Transverse colon (tissue), 3 donors: ENCODE data around the gene PDE8A.

Source experiments
- EP300 ChIP-seq: sonication (generic); formaldehyde crosslinking; IDR thresholded peaks from one replicate; pipeline ENCODE4 v1.6.1; 2017; ENCODE audit warnings: antibody characterized with exemption, low read depth
- POLR2A ChIP-seq: fragments of 450-650 bp; IDR thresholded peaks from one replicate; pipeline ENCODE4 v1.6.1; 2016; ENCODE audit warnings: antibody characterized with exemption, mild to moderate bottlenecking, moderate library complexity
- TF ChIP-seq, protein P1 (sequence below), 5 experiments: fragments of 200-600 bp in 3 of 5; fragments of 450-650 bp in 2 of 5; sonication (generic) in 3 of 5; IDR thresholded peaks; 1 replicate in 2 of 5; 2 replicates in 3 of 5; pipeline ENCODE4 v1.5.1; 2016 to 2017; ENCODE audit warnings: antibody characterized with exemption in 5 of 5, inconsistent platforms in 3 of 5, mild to moderate bottlenecking in 2 of 5, moderate library complexity in 1 of 5

DNA sequence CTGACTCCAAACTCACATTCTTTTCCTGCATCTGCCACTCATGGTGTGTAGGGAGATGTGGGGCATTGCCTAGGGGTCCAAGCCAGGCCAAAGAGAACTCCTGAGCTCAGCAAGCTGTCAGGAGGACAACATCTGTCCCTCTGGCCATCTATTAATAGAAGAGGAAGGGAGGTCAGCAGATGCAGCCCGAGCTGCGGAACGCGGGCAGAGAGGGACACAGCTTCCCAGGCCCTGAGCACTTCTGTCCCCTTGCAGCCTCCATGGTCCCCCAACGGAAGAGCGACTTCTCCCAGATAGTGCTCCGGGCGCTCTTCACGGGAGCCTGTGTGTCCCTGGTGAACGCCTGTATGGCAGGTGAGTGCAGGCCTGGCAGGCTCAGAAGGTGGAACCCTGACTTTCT is 37.3 kb upstream of the PDE8A start:
- TF ChIP-seq POLR2A: no peak
- TF ChIP-seq, protein P1, sequence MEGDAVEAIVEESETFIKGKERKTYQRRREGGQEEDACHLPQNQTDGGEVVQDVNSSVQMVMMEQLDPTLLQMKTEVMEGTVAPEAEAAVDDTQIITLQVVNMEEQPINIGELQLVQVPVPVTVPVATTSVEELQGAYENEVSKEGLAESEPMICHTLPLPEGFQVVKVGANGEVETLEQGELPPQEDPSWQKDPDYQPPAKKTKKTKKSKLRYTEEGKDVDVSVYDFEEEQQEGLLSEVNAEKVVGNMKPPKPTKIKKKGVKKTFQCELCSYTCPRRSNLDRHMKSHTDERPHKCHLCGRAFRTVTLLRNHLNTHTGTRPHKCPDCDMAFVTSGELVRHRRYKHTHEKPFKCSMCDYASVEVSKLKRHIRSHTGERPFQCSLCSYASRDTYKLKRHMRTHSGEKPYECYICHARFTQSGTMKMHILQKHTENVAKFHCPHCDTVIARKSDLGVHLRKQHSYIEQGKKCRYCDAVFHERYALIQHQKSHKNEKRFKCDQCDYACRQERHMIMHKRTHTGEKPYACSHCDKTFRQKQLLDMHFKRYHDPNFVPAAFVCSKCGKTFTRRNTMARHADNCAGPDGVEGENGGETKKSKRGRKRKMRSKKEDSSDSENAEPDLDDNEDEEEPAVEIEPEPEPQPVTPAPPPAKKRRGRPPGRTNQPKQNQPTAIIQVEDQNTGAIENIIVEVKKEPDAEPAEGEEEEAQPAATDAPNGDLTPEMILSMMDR (IDR thresholded peaks at IDR 0.05): no peak
- no peak for TF ChIP-seq EP300
